Ammon's horn (tissue), 1 donor: Measurements from ENCODE around the gene NEO1.
"Not testable (repeated sequence)": the region's sequence is repeated elsewhere in the genome, so short reads cannot be mapped to it uniquely, and the experiment has no call there.

Experiments used
- DNase-seq: peaks from one replicate; pipeline ENCODE4 v3.0.0-alpha.2; 2016; ENCODE audit warnings: low spot score

NEO1 gene

DNA sequence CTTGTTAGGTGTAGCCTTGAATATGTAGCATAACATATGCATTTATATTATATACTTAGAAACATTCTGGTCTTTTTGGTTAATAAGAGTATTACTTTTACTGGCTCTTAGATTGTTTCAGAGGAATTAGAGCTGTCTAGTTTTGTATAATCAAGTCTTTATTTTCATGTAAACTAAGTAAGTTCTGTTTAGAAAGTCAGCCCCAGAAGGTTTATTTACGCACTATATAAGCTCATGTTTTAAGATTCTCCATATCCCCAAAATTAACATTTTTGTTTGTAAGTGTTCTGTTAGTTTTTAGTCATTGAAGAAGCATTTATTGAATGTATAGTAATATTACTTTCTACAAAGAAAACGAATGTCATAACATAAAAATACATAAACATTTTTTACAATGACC, 158.4 kb downstream of the NEO1 start:
- no peak for DNase-seq

DNA sequence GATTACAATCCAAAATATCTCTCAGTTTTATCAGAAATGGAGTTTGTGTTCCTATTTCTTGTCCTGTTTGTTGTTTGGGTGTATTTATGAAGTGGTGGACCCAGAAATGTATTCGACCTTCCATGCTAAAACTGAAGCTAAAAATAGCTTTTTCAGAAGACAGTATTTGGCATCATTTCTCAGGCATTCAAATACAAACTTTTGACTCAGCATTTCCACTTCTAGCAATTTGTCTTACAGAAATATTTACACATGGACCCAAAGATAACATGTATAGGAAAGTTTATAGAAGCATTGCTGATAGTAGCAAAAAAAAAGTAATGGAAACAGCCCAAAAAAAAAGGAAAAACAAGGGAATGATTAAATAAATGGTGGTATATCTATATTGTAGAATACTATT, 160.2 kb downstream of the NEO1 start:
- DNase-seq: no peak

DNA sequence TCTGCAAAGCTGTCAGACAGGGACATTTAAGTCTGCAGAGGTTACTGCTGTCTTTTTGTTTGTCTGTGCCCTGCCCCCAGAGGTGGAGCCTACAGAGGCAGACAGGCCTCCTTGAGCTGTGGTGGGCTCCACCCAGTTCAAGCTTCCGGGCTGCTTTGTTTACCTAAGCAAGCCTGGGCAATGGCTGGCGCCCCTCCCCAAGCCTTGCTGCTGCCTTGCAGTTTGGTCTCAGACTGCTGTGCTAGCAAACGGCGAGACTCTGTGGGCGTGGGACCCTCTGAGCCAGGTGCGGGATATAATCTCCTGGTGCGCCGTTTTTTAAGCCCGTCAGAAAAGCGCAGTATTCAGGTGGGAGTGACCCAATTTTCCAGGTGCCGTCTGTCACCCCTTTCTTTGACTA, 169.2 kb downstream of the NEO1 start:
- not testable (repeated sequence) for DNase-seq

GRCh38 chr15:73225358-73226015, 173.2 kb downstream of the NEO1 start:
- no peak for DNase-seq

- DNase-seq: no peak
These were observed 174.0 kb downstream of the NEO1 start for GRCh38 chr15:73226093-73226814.

- no peak for DNase-seq
These were observed 175.3 kb downstream of the NEO1 start for GRCh38 chr15:73227433-73228056.

GRCh38 chr15:73228128-73228646, 175.9 kb downstream of the NEO1 start:
- no peak for DNase-seq

DNA sequence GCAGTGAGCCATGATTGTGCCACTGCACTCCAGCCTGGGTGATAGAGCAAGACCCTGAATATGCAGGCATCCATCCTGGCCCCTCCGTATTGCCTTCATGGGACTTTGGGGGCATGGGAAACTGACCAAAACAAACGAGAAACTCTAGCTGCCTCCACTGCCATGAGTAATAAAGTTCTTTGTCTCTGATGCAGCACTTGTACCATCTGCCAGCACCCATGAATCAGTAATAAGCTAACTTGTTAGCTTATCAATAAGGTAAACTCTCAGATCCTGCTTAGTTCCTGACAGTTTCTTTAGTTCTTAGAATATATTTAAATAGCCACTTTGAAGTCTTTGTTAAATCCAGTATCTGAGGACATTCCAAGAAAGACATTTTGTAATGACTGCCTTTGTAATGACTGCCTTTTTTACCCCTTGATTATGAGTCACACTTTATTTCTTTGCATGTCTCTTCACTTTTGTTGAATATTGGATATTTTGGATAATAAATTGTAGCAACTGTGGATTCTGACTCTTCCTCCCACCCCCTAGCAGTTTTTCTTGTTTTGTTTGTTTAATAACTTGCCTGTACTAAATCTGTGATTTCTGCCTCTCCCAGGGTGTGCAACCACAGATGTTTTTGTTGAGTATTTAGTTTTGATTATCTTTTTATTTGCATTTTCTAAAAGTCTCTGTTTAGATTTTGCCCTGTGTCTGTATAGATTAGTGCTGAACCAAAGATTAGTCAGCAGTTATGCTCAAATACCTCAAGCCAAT, 179.6 kb downstream of the NEO1 start:
- no peak for DNase-seq

DNA sequence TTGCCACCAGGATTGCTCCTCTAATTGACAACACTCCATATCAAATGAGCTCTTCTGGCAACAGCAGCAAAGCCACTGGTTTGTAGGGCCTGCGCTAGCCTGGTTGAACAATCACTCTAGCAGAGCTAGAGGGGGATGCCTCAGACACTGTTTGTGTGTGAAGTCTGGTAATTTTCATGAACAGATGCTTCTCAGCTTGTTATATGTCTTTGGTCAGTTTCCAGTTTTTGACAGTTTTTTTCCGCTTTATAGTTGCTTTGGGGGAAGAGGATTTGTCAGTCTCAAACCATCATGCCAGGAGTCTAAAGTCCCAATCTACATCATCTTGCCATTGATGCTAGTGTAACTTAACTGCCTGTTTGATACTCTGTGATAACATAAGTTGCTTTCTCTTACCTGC, 180.5 kb downstream of the NEO1 start:
- DNase-seq: peak; percentile 47

DNA sequence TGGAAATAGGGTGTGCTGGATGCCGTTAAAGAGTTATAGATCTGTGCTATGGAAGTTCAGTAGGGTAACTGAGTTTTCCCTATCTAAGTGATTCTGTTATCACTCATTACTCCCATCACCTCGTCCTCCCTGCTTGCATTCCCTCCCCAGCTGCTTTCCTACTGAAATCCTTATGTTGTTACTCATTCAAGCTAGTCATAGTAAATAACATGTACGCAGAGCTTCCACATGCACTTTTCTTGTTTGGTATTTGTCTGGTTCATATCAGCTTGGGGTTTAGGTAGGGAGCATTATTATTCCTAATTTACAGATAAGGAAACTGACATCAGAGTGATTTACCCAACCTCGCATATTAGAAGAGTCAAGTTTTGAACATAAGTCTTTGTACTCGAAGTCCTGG, 181.4 kb downstream of the NEO1 start:
- DNase-seq: no peak

DNA sequence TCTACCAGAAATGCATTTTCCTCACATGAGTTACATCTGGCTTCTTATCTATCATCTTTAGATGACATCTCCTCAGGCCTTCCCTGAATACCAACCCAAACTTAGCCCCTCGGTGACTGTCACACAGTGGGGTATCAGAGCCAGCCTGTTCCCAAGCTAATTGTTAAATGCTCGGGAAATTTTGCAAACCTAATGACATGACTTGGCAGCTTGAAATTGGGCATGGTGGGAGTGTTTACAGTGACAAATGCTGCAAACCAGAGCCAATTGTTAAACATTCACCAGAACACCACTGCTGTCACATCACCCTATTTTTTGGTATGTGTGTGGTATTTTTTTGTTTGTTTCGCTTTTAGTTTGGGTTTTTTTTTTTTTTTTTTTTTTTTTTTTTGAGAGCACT, 185.6 kb downstream of the NEO1 start:
- peak; percentile 57 for DNase-seq

DNA sequence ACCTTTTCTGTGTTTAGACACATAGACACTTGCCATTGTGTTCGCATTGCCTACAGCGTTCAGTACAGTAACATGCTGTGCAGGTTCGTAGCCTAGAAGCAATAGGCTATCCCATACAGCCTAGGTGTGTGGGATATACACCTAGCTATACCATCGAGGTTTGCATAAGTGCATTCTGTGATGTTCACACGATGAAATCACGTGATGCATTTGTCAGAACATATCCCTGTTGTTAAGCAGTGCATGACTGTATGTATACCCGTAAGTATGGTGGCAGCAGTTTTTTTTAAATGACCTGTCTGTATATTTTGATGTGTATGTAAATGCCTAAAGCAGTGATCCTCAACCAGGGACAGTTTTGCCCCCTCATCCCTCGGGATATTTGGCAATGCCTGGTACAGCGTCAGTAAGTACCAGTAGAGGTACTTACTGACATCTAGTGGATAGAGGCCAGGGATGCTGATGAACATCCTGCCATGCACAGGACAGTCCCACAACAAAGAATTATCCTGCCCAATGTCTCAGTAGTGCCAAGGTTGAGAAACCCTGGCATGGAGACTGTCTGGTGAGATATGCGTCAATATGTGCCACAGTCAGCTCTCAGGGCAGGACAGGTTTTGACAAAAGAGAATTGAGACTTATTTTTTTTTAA, 187.4 kb downstream of the NEO1 start:
- DNase-seq: peak; percentile 44

- peak; percentile 70 for DNase-seq
These were observed 188.7 kb downstream of the NEO1 start for GRCh38 chr15:73240866-73241499.

GRCh38 chr15:73244333-73244732, 192.1 kb downstream of the NEO1 start:
- no peak for DNase-seq

GRCh38 chr15:73246439-73246838, 194.2 kb downstream of the NEO1 start:
- DNase-seq: no peak

GRCh38 chr15:73246898-73247297, 194.6 kb downstream of the NEO1 start:
- no peak for DNase-seq

- no peak for DNase-seq
These were observed 195.1 kb downstream of the NEO1 start for GRCh38 chr15:73247331-73247730.

GRCh38 chr15:73249499-73249898, 197.2 kb downstream of the NEO1 start:
- no peak for DNase-seq

DNA sequence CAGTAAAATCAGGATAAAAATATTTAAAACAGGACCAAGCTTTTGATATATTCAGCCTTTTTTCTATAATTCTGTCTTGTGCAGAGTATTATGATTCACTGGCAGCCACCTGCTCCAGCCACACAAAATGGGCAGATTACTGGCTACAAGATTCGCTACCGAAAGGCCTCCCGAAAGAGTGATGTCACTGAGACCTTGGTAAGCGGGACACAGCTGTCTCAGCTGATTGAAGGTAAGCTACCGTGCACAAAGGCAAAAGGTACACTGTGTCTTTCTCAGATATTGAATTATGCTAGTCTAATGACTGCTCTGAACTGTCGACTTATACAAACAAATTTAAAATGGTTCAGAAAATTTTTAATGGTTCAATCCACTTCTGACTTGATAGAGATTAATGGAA, 202.3 kb downstream of the NEO1 start:
- no peak for DNase-seq

GRCh38 chr15:73258271-73259108, 206.2 kb downstream of the NEO1 start:
- no peak for DNase-seq
